GM19452 (cell line): ENCODE data around the gene CNOT6.
"Not testable (repeated sequence)": the region's sequence is repeated elsewhere in the genome, so short reads cannot be mapped to it uniquely, and the experiment has no call there.

Experiments
- ATAC-seq: cut with Tn5 transposase; IDR thresholded peaks from one replicate; pipeline ENCODE4 v1.9.1; 2021; ENCODE audit not compliant: unreplicated experiment

CNOT6 gene

DNA sequence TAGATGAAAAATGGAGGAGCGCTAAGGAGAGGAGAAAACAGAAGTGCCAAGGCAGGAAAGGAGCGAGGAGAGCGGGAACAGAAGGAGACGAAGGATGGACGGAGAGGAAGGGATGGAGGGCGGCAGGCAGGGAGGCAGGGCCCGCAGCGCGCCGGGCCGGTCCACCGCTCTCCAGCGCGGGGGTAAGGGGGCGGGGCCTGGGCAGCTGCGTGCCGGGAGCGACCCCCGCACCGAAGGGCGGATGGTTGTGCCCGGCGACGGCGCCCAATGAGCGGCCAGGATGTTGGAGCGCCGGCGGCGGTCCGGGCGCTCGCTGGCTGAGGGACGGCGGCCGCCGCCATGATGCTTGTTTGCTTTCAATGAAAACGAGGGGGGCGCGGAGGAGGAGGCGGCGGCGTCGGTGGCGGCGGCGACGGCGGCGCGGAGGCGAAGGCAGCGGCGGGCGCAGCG, at the start of gene CNOT6:
Gene CNOT6, plus strand, starts transcription at position 320 of the 450 bp plus-strand sequence. CDS start 34,898 bp downstream, outside the sequence.
- ATAC-seq, result peak; percentile 93

DNA sequence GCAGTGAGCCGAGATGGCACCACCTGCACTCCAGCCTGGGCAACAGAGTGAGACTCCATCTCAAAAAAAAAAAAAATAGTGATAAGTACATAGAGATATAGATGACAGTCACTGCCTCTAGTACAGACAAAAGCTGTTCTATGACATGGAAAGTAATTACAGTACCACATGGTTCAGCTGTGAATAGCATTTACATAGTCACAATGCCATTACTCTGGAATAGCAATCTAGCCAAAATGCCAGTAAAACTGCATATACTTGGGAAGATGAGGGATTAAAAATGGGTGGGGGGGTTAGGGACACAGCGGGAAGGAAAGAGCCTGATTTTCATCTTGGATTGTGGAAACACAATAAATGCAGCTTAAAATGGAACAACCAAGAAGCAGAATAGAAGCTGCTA, 39.4 kb upstream of the CNOT6 start:
- no peak for ATAC-seq

DNA sequence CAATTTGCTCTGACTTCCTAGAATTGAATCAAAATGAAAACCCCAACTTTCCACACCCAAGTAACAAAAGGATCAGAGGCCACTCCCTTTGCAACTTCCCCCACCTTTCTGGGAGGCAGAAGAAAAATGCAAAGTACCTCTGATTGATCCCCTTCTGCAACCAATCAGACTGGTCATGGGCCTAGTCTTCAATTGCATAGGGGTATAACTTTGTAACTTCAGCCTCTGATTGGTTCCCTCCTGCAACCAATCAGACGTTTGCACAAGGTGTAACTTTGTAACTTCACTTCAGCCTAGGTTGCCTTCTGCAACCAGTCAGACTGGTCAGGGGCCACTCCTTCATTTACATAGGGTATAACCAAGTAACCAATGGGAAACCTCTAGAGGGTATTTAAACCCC, 38.3 kb upstream of the CNOT6 start:
- no peak for ATAC-seq

DNA sequence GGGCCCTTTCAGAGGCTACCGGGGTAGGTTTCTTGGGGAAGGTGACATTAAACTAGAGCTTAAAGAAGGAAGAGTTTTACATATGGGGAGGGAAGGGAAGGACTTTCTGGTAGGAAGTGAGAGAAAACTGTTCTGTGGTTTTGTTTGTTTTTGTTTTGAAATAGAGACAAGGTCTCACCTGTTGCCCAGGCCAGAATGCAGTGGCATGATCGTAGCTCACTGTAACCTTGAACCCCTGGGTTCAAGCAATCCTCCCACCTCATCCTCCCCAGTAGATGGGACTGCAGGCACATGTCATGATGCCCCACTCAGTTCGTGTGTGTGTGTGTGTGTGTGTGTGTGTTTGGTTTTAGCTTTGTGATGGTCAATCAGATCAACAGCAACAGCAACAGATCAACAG, 37.4 kb upstream of the CNOT6 start:
- no peak for ATAC-seq

GRCh38 chr5:180458852-180459673, 35.1 kb upstream of the CNOT6 start:
- not testable (repeated sequence) for ATAC-seq

GRCh38 chr5:180459674-180460142, 34.5 kb upstream of the CNOT6 start:
- not testable (repeated sequence) for ATAC-seq

DNA sequence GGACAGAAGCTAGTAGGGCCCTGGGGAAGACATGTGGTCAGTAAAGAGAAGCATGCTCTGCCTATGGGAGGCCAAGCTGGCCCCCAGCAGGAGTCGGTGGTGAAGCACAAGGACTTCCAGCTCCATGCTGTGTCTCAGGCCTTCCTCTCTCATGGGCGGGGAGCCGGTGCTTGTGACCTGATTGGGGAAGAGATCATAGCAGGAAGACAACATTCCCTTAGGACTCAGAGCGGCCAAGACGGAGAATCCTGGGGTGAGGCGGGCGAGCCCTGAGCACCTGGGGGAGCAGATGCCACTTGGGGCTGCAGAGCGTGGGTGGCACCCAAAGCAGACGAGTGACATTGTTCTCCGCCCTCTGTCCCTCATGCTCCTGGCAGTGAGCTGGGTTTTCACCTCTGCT, 33.3 kb upstream of the CNOT6 start:
- ATAC-seq, result no peak

DNA sequence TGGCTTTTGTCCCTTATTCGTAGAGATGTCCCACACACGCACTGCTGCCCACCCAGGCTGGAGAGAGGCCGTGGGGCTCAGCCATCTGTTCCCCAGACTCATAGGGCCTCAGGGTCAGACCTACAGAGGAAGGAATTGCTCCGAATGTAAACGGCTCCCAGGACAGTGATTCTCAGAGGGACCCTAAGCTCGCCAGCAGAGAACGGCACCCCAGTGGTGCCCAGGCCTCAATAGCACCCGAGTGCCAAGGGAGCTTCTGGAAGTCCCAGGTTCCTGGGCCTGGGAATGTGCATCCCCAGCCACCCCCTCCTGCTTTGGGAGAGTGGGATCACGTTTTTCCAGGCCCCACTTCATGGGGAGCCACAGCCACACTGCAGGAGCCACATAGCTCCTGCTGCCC, 32.9 kb upstream of the CNOT6 start:
- no peak for ATAC-seq

GRCh38 chr5:180463216-180463900, 30.8 kb upstream of the CNOT6 start:
- no peak for ATAC-seq

- no peak for ATAC-seq
Observed at GRCh38 chr5:180463916-180464602, 30.1 kb upstream of the CNOT6 start.

- ATAC-seq, result no peak
Observed at GRCh38 chr5:180464603-180464970, 29.6 kb upstream of the CNOT6 start.

DNA sequence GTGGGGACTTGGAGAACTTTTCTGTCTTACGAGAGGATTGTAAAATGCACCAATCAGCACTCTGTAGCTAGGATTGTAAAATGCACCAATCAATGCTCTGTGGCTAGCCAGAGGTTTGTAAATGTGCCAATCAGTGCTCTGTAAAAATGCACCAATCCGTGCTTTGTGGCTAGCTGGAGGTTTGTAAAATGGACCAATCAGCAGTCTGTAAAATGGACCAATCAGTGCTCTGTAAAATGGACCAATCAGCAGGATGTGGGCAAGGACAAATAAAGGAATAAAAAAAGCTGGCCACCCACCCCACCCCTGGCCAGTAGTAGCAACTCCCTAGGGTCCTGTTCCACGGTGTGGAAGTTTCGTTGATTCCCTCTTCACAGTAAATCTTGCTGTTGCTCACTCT, 29.1 kb upstream of the CNOT6 start:
- not testable (repeated sequence) for ATAC-seq

GRCh38 chr5:180466316-180466715, 27.9 kb upstream of the CNOT6 start:
- no peak for ATAC-seq

DNA sequence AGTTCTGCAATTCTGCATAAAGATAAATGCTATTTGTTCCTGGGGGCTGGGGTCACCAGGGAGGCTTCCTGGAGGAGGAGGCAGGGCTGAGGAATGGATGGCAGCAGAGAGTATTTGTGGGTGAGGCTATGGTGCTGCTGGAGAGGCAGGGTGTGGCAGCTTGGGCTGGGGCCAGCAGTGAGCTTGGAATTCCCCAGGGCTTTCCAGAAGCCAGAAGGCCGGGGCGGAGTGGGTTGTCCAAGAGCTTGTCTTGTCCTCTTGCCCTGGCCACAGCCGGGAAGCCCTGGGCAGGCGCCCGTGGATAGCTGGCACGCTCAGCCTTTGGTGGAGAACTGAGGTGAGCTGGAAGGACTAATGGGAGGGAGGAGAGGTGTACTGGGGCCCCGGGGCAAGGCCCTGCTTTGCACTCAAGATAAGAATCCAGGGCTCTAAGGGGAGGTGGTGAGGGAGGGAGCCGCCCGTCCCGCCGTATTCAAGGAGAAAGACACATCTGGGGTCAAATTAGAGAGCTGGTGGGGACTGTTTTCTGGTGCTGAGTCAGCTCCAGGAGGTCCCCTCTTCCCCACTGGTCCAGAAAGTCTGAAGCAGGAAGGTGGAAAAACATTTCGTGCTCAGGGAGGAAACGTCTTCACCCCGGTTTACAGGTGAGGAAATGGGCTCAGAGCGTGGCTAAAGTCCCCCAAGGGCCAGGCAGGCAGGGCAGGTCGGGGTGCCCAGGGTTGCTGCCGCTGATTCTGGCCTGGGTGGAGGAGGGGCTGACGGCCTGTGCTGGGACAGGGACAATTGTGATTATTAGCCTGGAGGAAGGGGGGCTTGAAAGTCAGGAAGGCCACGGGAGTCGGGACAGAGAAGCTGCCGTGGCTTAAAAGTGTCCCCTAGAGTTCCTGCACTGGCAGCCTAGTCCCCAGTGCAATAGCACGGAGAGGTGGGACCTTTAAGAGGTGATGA, 26.9 kb upstream of the CNOT6 start:
- no peak for ATAC-seq

- ATAC-seq, result no peak
Observed at GRCh38 chr5:180467989-180468731, 26.0 kb upstream of the CNOT6 start.

- ATAC-seq, result no peak
Observed at GRCh38 chr5:180468732-180469585, 25.2 kb upstream of the CNOT6 start.

- no peak for ATAC-seq
Observed at GRCh38 chr5:180469586-180469865, 24.7 kb upstream of the CNOT6 start.

DNA sequence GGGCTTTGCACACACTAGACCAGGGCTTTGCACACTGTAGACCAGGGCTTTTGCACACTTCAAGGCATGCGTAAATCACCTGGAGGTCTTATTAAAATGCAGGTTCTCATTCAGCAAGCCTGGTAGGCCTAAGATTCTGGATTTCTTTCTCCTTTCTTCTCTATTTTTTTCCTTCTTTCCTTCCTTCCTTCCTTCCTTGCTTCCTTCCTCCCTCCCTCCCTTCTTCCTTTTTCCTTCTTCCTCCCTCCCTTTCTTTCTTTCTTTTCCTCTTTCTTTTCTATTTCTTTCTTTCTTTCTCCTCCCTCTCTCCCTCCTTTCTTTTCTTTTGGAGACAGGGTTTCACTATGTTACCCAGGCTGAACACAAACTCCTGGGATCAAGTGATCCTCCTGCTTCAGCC, 24.3 kb upstream of the CNOT6 start:
- ATAC-seq, result no peak

DNA sequence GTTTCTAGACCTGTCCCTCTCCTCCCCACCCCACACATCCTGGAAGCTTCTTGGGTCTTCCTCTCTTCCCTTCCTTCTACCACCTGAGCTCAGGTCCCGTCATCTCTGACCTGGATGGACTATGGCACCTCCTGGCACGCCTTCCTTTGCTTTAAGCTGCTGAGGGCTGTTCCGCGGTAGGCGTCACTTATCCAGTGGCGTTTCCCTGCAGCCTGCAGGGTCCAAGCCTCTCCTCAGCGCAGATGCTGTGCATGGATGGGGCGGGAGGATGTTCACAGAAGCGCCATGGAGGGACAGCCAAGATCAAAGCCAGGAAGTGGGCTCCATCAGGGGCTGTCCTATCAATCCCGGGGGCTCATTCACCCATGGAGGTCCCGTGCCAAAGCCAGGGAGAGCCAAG, 23.8 kb upstream of the CNOT6 start:
- ATAC-seq, result no peak
